IgD-negative memory B cell (primary cell): ENCODE measurements around the gene PLXND1. TPM values are rescaled to one million over a fixed set of nuclear protein-coding genes. Genes with fewer than 3 reads are reported as not detected.

ENCODE experiments used
- H3K27ac Mint-ChIP-seq, 3 donors: one replicate each; pipeline ENCODE4 v1.8.0; 2020 to 2022; ENCODE audit warnings: mild to moderate bottlenecking in 3 of 3, mixed read lengths in 3 of 3, moderate library complexity in 1 of 3
- H3K27me3 Mint-ChIP-seq: one replicate; pipeline ENCODE4 v1.8.0; 2021; ENCODE audit warnings: mixed read lengths
- H3K36me3 Mint-ChIP-seq: one replicate; pipeline ENCODE4 v1.8.0; 2020; ENCODE audit warnings: mild to moderate bottlenecking, mixed read lengths
- H3K4me1 Mint-ChIP-seq, 3 donors: one replicate each; pipeline ENCODE4 v1.8.0; 2020 to 2022; ENCODE audit warnings: mixed read lengths in 3 of 3, mild to moderate bottlenecking in 1 of 3
- H3K4me3 Mint-ChIP-seq, 4 donors: one replicate each; pipeline ENCODE4 v1.8.0; 2020 to 2022; ENCODE audit warnings: mild to moderate bottlenecking in 4 of 4, mixed read lengths in 4 of 4, moderate library complexity in 3 of 4
- H3K9me3 Mint-ChIP-seq, 3 donors: one replicate each; pipeline ENCODE4 v1.8.0; 2020 to 2021; ENCODE audit warnings: mixed read lengths in 3 of 3, mild to moderate bottlenecking in 1 of 3
- polyA plus RNA-seq: library from polyadenylated mRNA; unstranded; fragments of 300-500 nt; fragmentation: Illumina TruSeq; gene quantifications from one replicate; pipeline ENCODE4 v1.2.3, GENCODE V29; 2021

The PLXND1 gene
- polyA plus RNA-seq, 1 donor from 2014 or later, result 3.0 TPM

- Mint-ChIP-seq H3K4me3 (peak overlapping the region in 3 of 4 donors; percentile 47 to 76 (median 61)), H3K27me3 (peaks cover 10% of the 10 kb centered on the region), H3K36me3 (no peaks in the 10 kb centered on the region), H3K27ac (peak overlapping the region; percentile 22 to 86 (median 82)), H3K9me3 (no peaks in the 10 kb centered on the region), H3K4me1 (peaks cover 2 to 8% (median 5%) of the 10 kb centered on the region in 3 donors)
Observed at GRCh38 chr3:129603991-129604749, 2.3 kb downstream of the PLXND1 start.

GRCh38 chr3:129603561-129603942 is 2.9 kb downstream of the PLXND1 start:
- Mint-ChIP-seq H3K4me3 (peak overlapping the region in 2 of 4 donors; percentile 46 to 47), H3K27me3 (peaks cover 10% of the 10 kb centered on the region), H3K36me3 (no peaks in the 10 kb centered on the region), H3K27ac (peak overlapping the region in 1 of 3 donors; percentile 82), H3K9me3 (no peaks in the 10 kb centered on the region), H3K4me1 (peaks cover 2 to 8% (median 5%) of the 10 kb centered on the region in 3 donors)

- peak overlapping the region in 1 of 3 donors; percentile 39 for H3K27ac Mint-ChIP-seq
- peaks cover 2 to 7% (median 5%) of the 10 kb centered on the region in 3 donors for H3K4me1 Mint-ChIP-seq
- peaks cover 10% of the 10 kb centered on the region for H3K27me3 Mint-ChIP-seq
- no peaks in the 10 kb centered on the region for H3K36me3 Mint-ChIP-seq
- H3K4me3 Mint-ChIP-seq, result peak overlapping the region in 1 of 4 donors; percentile 47
- H3K9me3 Mint-ChIP-seq, result no peaks in the 10 kb centered on the region
Observed at GRCh38 chr3:129602730-129603560, 3.5 kb downstream of the PLXND1 start.

- Mint-ChIP-seq H3K4me3 (no peak overlapping the region), H3K27ac (peak overlapping the region in 1 of 3 donors; percentile 39), H3K9me3 (no peaks in the 10 kb centered on the region), H3K27me3 (peaks cover 10% of the 10 kb centered on the region), H3K36me3 (no peaks in the 10 kb centered on the region), H3K4me1 (peaks cover 2 to 7% (median 5%) of the 10 kb centered on the region in 3 donors)
Observed at GRCh38 chr3:129602309-129602708, 4.2 kb downstream of the PLXND1 start.

- Mint-ChIP-seq H3K9me3 (no peaks in the 10 kb centered on the region), H3K27ac (no peak overlapping the region), H3K4me3 (no peak overlapping the region), H3K27me3 (peaks cover 10% of the 10 kb centered on the region), H3K36me3 (no peaks in the 10 kb centered on the region), H3K4me1 (peaks cover 2 to 5% (median 4%) of the 10 kb centered on the region in 3 donors)
Observed at GRCh38 chr3:129601713-129602112, 4.8 kb downstream of the PLXND1 start.

GRCh38 chr3:129600348-129600747 is 6.1 kb downstream of the PLXND1 start:
- H3K36me3 Mint-ChIP-seq, result no peaks in the 10 kb centered on the region
- no peaks in the 10 kb centered on the region for H3K9me3 Mint-ChIP-seq
- H3K27me3 Mint-ChIP-seq, result peaks cover 7% of the 10 kb centered on the region
- H3K4me1 Mint-ChIP-seq, result peaks cover 0 to 3% (median 0%) of the 10 kb centered on the region in 3 donors
- H3K4me3 Mint-ChIP-seq, result no peak overlapping the region
- H3K27ac Mint-ChIP-seq, result no peak overlapping the region

GRCh38 chr3:129599607-129600006 is 6.9 kb downstream of the PLXND1 start:
- peaks cover 5% of the 10 kb centered on the region for H3K27me3 Mint-ChIP-seq
- no peak overlapping the region for H3K27ac Mint-ChIP-seq
- no peaks in the 10 kb centered on the region for H3K9me3 Mint-ChIP-seq
- no peaks in the 10 kb centered on the region for H3K36me3 Mint-ChIP-seq
- H3K4me3 Mint-ChIP-seq, result peak overlapping the region in 2 of 4 donors; percentile 6 to 44
- H3K4me1 Mint-ChIP-seq, result peaks cover 0 to 3% (median 0%) of the 10 kb centered on the region in 3 donors

- Mint-ChIP-seq H3K9me3 (no peaks in the 10 kb centered on the region), H3K36me3 (no peaks in the 10 kb centered on the region), H3K4me3 (no peak overlapping the region), H3K27ac (no peak overlapping the region), H3K27me3 (peaks cover 1% of the 10 kb centered on the region), H3K4me1 (peaks cover 0 to 4% (median under 1%) of the 10 kb centered on the region in 3 donors)
Observed at GRCh38 chr3:129599073-129599472, 7.4 kb downstream of the PLXND1 start.

GRCh38 chr3:129598484-129598883 is 8.0 kb downstream of the PLXND1 start:
- no peak overlapping the region for H3K4me3 Mint-ChIP-seq
- peaks cover under 1% of the 10 kb centered on the region for H3K27me3 Mint-ChIP-seq
- H3K27ac Mint-ChIP-seq, result no peak overlapping the region
- peaks cover 0 to 8% (median 4%) of the 10 kb centered on the region in 3 donors for H3K4me1 Mint-ChIP-seq
- H3K36me3 Mint-ChIP-seq, result peaks cover 2% of the 10 kb centered on the region
- no peaks in the 10 kb centered on the region for H3K9me3 Mint-ChIP-seq

- no peak overlapping the region for H3K27ac Mint-ChIP-seq
- H3K36me3 Mint-ChIP-seq, result peaks cover 2% of the 10 kb centered on the region
- H3K4me3 Mint-ChIP-seq, result no peak overlapping the region
- H3K27me3 Mint-ChIP-seq, result peaks cover 4% of the 10 kb centered on the region
- H3K4me1 Mint-ChIP-seq, result peaks cover 0 to 11% (median 4%) of the 10 kb centered on the region in 3 donors
- H3K9me3 Mint-ChIP-seq, result no peaks in the 10 kb centered on the region
Observed at GRCh38 chr3:129598000-129598381, 8.5 kb downstream of the PLXND1 start.

- no peak overlapping the region for H3K27ac Mint-ChIP-seq
- peaks cover 0 to 13% (median 4%) of the 10 kb centered on the region in 3 donors for H3K4me1 Mint-ChIP-seq
- H3K27me3 Mint-ChIP-seq, result peaks cover 6% of the 10 kb centered on the region
- H3K4me3 Mint-ChIP-seq, result no peak overlapping the region
- H3K36me3 Mint-ChIP-seq, result peaks cover 2% of the 10 kb centered on the region
- H3K9me3 Mint-ChIP-seq, result no peaks in the 10 kb centered on the region
Observed at GRCh38 chr3:129597087-129597999, 9.1 kb downstream of the PLXND1 start.

- peaks cover 10% of the 10 kb centered on the region for H3K27me3 Mint-ChIP-seq
- H3K4me1 Mint-ChIP-seq, result peaks cover 0 to 17% (median 4%) of the 10 kb centered on the region in 3 donors
- no peaks in the 10 kb centered on the region for H3K9me3 Mint-ChIP-seq
- no peak overlapping the region for H3K27ac Mint-ChIP-seq
- peaks cover 2% of the 10 kb centered on the region for H3K36me3 Mint-ChIP-seq
- H3K4me3 Mint-ChIP-seq, result no peak overlapping the region
Observed at GRCh38 chr3:129596194-129597086, 10.0 kb downstream of the PLXND1 start.

GRCh38 chr3:129595544-129596193 is 10.8 kb downstream of the PLXND1 start:
- no peak overlapping the region for H3K4me3 Mint-ChIP-seq
- peaks cover 2% of the 10 kb centered on the region for H3K36me3 Mint-ChIP-seq
- H3K27ac Mint-ChIP-seq, result no peak overlapping the region

More at GRCh38 chr3:129595544-129596193, 10.8 kb downstream of the PLXND1 start:
- Mint-ChIP-seq H3K4me1 (peaks cover 0 to 17% (median 4%) of the 10 kb centered on the region in 3 donors), H3K27me3 (peaks cover 11% of the 10 kb centered on the region), H3K9me3 (no peaks in the 10 kb centered on the region)
